ENCODE results near the gene HEATR1.
"Not testable (repeated sequence)": the region's sequence is repeated elsewhere in the genome, so short reads cannot be mapped to it uniquely, and the experiment has no call there.

HEATR1 gene, protein sequence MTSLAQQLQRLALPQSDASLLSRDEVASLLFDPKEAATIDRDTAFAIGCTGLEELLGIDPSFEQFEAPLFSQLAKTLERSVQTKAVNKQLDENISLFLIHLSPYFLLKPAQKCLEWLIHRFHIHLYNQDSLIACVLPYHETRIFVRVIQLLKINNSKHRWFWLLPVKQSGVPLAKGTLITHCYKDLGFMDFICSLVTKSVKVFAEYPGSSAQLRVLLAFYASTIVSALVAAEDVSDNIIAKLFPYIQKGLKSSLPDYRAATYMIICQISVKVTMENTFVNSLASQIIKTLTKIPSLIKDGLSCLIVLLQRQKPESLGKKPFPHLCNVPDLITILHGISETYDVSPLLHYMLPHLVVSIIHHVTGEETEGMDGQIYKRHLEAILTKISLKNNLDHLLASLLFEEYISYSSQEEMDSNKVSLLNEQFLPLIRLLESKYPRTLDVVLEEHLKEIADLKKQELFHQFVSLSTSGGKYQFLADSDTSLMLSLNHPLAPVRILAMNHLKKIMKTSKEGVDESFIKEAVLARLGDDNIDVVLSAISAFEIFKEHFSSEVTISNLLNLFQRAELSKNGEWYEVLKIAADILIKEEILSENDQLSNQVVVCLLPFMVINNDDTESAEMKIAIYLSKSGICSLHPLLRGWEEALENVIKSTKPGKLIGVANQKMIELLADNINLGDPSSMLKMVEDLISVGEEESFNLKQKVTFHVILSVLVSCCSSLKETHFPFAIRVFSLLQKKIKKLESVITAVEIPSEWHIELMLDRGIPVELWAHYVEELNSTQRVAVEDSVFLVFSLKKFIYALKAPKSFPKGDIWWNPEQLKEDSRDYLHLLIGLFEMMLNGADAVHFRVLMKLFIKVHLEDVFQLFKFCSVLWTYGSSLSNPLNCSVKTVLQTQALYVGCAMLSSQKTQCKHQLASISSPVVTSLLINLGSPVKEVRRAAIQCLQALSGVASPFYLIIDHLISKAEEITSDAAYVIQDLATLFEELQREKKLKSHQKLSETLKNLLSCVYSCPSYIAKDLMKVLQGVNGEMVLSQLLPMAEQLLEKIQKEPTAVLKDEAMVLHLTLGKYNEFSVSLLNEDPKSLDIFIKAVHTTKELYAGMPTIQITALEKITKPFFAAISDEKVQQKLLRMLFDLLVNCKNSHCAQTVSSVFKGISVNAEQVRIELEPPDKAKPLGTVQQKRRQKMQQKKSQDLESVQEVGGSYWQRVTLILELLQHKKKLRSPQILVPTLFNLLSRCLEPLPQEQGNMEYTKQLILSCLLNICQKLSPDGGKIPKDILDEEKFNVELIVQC (N-terminal part only)

GRCh38 chr1:236603991-236604904 lies at the start of gene HEATR1:
HEATR1 (minus strand) TSS chr1:236604516; CDS start chr1:236604095, 421 bp downstream.
- peak; percentile 89 for DNase-seq

GRCh38 chr1:236645016-236645680 lies 40.8 kb upstream of the HEATR1 start:
- DNase-seq: no peak

DNA sequence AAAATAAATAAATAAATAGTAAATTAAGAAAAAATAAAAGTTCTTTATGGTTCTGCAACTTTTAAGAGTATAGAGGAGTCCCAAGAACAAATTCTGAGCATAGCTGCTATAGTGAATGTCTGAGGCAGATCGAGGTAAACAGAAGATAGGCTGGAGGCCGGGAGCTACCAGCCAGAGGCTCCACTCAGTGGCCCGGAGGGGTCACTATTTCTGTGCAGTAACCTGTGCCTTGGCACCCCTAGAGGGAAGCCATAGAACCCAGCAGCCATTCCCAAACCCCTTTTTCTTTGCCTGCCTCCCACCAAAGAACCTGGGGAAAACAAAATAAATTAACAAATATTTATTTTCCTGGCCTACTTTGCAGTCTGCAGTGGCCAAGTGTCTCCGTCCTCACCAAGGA lies 38.4 kb upstream of the HEATR1 start:
- no peak for DNase-seq

DNA sequence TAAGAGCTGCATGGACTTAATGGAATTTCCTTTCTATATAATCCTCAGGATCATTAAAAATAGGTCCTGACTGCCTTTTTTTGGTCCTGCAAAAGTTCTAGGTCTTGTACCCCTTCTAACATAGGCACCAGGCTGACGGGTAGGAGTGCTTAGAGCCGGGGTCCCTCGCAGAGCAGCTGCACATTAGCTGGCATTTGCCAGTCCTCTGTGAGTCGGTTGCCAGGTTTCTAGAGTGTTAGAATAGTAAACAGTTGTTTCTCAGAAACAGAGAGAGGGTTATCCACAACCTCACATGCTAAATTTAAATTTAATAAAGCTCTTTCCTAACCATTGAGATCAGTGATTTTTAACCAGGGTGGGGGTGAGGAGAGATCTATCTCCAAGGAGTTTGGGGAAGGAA lies 35.4 kb upstream of the HEATR1 start:
- no peak for DNase-seq

- no peak for DNase-seq
Observed at GRCh38 chr1:236638945-236639344, 34.6 kb upstream of the HEATR1 start.

GRCh38 chr1:236636017-236636416 lies 31.7 kb upstream of the HEATR1 start:
- no peak for DNase-seq

DNA sequence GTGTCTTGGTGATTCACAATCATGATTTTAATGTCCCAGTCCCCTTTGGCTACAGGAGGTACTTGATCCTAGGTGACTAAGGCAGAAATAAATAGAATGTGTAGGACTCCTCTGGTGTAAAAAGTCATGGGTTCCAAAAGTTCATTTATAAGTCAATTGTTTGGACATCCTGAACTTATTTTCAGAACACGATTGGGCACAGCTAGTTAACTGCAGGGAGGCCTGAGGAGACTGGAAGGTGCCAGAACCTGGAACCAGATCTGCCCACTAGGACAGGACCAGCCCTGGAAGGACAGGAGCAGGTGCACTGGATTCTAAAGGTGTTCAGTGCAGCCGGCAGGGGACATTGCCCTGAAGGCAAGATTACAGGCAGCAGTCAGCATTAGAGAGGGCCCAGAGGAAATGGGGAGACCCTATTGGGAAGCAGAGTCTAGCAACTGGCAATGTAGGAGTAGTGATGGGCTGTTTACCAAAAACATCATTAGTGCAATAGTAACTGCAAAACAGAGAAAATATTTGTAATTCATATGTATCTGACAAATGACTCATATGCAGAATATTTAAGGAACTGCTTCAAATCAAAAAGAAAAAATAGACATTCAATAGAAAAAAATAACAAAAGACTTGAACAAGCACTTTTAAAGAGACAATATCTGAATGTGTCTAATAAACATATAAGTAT lies 23.6 kb upstream of the HEATR1 start:
- DNase-seq: no peak

DNA sequence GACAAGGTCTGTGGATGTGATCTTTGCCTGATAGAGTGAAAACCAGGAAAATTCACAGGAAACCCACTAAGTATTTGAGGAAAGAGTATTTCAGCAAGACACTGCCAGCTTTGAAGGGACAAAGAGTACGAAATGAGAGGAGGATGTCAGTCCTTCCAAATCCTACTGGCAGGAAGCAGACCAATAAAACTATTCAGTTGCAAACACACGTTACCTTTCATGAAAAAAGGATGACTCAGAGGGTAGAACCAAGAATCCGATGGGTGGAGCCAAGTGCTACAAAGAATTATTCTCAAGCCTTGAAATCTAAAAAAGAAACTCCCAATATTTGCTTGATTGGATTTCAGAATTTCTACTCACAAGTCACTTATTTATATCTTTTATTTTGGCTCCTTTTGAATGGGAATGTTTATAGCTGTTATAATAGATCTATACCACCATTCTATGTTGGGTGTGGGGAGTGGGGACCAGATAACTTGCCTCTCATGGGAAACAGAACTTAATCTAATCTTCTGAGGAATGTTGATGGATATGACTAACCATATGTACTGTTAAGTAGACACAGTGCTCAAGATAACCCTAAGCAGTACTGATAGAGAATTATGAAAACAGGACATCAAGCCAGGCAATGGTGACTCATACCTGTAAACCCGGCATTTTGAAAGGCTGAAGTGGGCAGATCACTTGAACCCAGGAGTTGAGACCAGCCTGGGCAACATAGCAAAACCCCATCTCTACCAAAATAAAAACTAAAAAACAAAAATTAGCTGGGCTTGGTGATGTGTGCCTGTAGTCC lies 19.3 kb upstream of the HEATR1 start:
- no peak for DNase-seq

DNA sequence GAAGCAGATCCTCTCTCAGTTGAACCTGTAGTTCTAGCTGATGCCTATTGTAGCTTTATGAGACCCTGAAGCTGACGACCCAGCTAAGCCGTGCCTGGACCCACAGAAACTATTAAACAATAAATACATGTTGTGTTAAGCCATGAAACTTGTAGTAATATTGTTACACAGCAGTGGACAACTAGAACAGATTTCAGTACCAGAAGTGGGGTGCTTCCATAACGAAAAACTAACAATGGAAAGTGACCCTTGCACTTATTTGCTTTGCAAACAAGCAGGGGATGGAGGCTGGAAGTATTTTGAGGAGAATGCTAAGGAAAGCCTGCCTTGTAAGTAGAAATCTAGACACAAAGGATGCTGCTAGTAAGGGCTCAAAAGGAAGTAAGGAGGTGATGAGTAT lies 18.1 kb upstream of the HEATR1 start:
- DNase-seq: no peak

DNA sequence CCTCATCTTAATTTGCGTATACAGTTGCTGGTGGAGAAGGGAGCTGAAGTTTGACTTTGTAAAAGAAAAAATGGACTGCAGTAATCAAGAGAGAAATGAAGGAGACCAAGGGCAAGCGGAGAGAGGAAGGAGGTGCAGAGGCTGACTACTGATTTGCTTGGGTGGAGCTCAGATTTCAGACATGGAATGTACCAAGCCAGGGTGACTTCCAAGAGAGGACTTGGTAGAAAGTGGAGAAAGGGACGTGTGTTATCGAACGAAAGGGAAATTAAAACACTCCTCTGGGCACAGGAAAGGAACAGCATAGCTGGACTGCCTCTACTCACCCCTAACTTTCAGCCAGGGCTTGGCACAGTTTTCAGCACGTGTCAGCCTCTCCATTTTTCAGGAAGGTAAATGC lies 15.1 kb upstream of the HEATR1 start:
- no peak for DNase-seq

GRCh38 chr1:236618507-236618906 lies 14.2 kb upstream of the HEATR1 start:
- no peak for DNase-seq

GRCh38 chr1:236615399-236616148 lies 11.3 kb upstream of the HEATR1 start:
- no peak for DNase-seq

DNA sequence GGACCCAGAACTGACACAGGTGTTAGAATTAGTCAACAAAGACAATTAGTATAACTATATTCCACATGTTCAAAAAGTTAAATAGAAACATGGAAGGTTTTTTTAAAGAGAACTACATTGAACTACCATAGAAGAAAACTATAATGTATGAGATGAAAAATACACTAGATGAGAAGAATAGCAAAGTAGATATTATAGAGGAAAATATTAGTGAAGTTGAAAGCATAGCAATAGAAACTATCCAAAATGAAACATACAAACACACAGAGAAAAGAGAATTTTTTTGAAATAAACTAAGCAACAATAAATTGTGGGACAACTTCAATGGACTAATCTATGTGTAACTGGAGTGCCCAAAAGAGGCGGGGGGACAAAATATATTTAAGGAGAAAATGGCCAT lies 8.0 kb upstream of the HEATR1 start:
- DNase-seq: no peak

GRCh38 chr1:236608930-236609726 lies 4.8 kb upstream of the HEATR1 start:
- DNase-seq: peak; percentile 59

DNA sequence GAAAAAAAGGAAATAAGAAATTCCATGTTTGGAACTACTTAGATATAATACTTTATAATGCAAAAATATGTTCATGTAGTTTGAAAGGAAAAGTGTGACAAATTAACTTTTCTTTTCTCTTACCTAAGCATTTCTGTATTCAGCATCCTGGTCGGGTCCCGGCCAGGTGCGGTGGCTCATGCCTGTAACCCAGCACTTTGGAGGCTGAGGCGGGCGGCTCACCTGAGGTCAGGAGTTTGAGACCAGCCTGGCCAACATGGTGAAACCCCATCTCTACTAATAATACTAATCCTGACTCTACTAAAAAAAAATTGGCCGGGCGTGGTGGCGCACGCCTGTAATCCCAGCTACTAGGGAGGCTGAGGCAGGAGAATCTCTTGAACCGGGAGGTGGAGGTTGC lies 3.3 kb upstream of the HEATR1 start:
- not testable (repeated sequence) for DNase-seq

GRCh38 chr1:236604905-236605806 lies 840 bp upstream of the HEATR1 start:
- no peak for DNase-seq

DNA sequence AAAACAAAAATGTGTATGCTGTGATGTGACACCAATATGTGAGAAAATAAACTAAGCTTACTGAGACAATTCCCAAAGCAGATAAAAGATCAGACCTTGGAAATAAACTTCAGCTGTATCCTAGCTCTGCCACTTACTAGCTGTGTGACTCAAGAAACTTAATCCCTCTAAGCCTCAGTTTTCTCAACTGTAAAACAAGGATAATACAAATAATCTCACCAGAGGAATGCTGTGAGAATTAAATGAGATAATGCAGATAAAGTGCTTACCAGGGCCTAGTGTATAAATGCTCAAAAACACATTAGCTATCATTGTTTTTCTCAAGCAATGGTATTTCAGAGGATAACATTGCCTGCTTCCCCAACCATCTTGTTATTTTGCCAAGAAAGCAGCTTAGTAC lies 2.1 kb downstream of the HEATR1 start:
- no peak for DNase-seq

All from NCI-H2081 treated with DMSO at 0.1 percent for 48 hours (cell line).